ENCODE results near the gene STH.
"Not testable (repeated sequence)": the region's sequence is repeated elsewhere in the genome, so short reads cannot be mapped to it uniquely, and the experiment has no call there.

STH gene

GRCh38 chr17:46006082-46006481 is 7.0 kb downstream of the STH start:
- DNase-seq (ENCODE audit: low spot score) = not testable (repeated sequence)

- no peak for DNase-seq (ENCODE audit: low spot score)
These were observed 8.5 kb downstream of the STH start for GRCh38 chr17:46007461-46007965.

- no peak for DNase-seq (ENCODE audit: low spot score)
These were observed 9.5 kb downstream of the STH start for GRCh38 chr17:46008591-46008990.

GRCh38 chr17:46009681-46010596 is 10.9 kb downstream of the STH start:
- DNase-seq (ENCODE audit: low spot score) = no peak

GRCh38 chr17:46010597-46011186 is 11.6 kb downstream of the STH start:
- DNase-seq (ENCODE audit: low spot score) = no peak

- DNase-seq (ENCODE audit: low spot score) = no peak
These were observed 12.9 kb downstream of the STH start for GRCh38 chr17:46011711-46012505.

- no peak for DNase-seq (ENCODE audit: low spot score)
These were observed 13.5 kb downstream of the STH start for GRCh38 chr17:46012506-46013079.

- DNase-seq (ENCODE audit: low spot score) = no peak
These were observed 14.1 kb downstream of the STH start for GRCh38 chr17:46013127-46013501.

- no peak for DNase-seq (ENCODE audit: low spot score)
These were observed 14.6 kb downstream of the STH start for GRCh38 chr17:46013502-46014165.

- DNase-seq (ENCODE audit: low spot score) = not testable (repeated sequence)
These were observed 20.4 kb downstream of the STH start for GRCh38 chr17:46019408-46019925.

- no peak for DNase-seq (ENCODE audit: low spot score)
These were observed 21.1 kb downstream of the STH start for GRCh38 chr17:46020023-46020761.

- no peak for DNase-seq (ENCODE audit: low spot score)
These were observed 21.9 kb downstream of the STH start for GRCh38 chr17:46020998-46021397.

GRCh38 chr17:46023366-46023765 is 24.3 kb downstream of the STH start:
- not testable (repeated sequence) for DNase-seq (ENCODE audit: low spot score)

GRCh38 chr17:46023783-46024388 is 24.8 kb downstream of the STH start:
- no peak for DNase-seq (ENCODE audit: low spot score)

GRCh38 chr17:46024590-46024989 is 25.5 kb downstream of the STH start:
- no peak for DNase-seq (ENCODE audit: low spot score)

- no peak for DNase-seq (ENCODE audit: low spot score)
These were observed 26.0 kb downstream of the STH start for GRCh38 chr17:46025060-46025459.

GRCh38 chr17:46025510-46026165 is 26.6 kb downstream of the STH start:
- DNase-seq (ENCODE audit: low spot score) = no peak

- DNase-seq (ENCODE audit: low spot score) = no peak
These were observed 27.4 kb downstream of the STH start for GRCh38 chr17:46026166-46027047.
